Thyroid gland (tissue), 4 donors: ENCODE results near the gene CLEC2B.

Experiments
- CTCF ChIP-seq, 6 experiments: fragments of 200-600 bp in 3 of 6; fragments of 450-650 bp in 3 of 6; sonication (generic) in 3 of 6; IDR thresholded peaks; one replicate each; pipeline ENCODE4 v1.5.1; 2016 to 2019; ENCODE audit warnings: antibody characterized with exemption in 6 of 6, mild to moderate bottlenecking in 2 of 6, inconsistent platforms in 1 of 6, moderate library complexity in 1 of 6
- POLR2A ChIP-seq, 2 donors: fragments of 450-650 bp; IDR thresholded peaks; one replicate each; pipeline ENCODE4 v1.6.1; 2017; ENCODE audit warnings: antibody characterized with exemption in 2 of 2, mild to moderate bottlenecking in 2 of 2, moderate library complexity in 1 of 2

- TF ChIP-seq POLR2A (IDR thresholded peaks at IDR 0.05) = no peak
- TF ChIP-seq CTCF (IDR thresholded peaks at IDR 0.05) = no peak
Measured at GRCh38 chr12:9910716-9911421, 41.7 kb upstream of the CLEC2B start.
